HG03196 (cell line): ENCODE measurements around the gene JAGN1.
"Not testable (repeated sequence)": the region's sequence is repeated elsewhere in the genome, so short reads cannot be mapped to it uniquely, and the experiment has no call there.

Experiments used
- ATAC-seq: cut with Tn5 transposase; IDR thresholded peaks from one replicate; pipeline ENCODE4 v1.9.1; 2021; ENCODE audit not compliant: unreplicated experiment

The JAGN1 gene

GRCh38 chr3:9866639-9867038 lies 23.8 kb upstream of the JAGN1 start:
- ATAC-seq, result no peak

DNA sequence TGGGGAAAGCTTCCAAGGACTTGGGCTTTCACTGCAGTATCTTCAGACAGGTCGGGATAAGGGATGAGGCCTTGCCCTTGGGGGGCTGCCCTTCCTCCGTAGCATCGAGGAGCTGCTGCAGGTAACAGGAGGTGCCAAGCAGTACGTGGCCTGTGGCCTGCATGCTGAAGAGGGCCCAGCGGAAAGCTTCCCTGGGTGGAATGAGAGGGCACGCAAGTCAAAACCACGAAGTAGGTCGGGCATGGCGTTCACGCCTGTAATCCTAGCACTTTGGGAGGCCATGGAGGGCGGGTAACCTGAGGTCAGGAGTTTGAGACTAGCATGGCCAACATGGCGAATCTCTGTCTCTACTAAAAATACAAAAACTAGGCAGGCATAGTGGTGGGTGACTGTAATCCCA lies 23.3 kb upstream of the JAGN1 start:
- no peak for ATAC-seq

GRCh38 chr3:9869955-9870354 lies 20.5 kb upstream of the JAGN1 start:
- no peak for ATAC-seq

- ATAC-seq, result no peak
Measured at GRCh38 chr3:9870978-9871377, 19.4 kb upstream of the JAGN1 start.

- not testable (repeated sequence) for ATAC-seq
Measured at GRCh38 chr3:9872067-9872466, 18.3 kb upstream of the JAGN1 start.

DNA sequence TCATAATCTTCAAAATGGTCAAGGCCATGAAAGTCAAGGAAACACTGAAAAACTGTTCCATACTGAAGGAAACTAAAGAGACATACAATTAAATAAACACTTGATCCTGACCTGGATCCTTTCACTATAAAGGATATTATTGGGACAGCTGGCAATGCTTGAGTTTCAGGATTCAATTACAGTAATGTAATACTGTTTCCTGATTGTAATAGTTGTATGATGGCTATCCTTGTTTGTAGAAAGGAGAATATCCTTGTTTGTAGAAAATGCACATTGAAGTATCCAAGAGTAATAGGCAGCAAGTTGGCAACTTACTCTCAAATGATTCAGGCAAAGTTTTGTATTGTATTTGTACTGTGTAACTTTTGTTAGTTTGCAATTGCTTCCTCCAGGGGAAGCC lies 15.0 kb upstream of the JAGN1 start:
- ATAC-seq, result no peak

GRCh38 chr3:9876255-9876654 lies 14.2 kb upstream of the JAGN1 start:
- not testable (repeated sequence) for ATAC-seq

GRCh38 chr3:9876991-9877390 lies 13.4 kb upstream of the JAGN1 start:
- ATAC-seq, result no peak

GRCh38 chr3:9878700-9879099 lies 11.7 kb upstream of the JAGN1 start:
- ATAC-seq, result no peak

GRCh38 chr3:9879830-9880549 lies 10.4 kb upstream of the JAGN1 start, which contains the start of gene CIDEC:
TSS of gene CIDEC (minus strand) at chr3:9880253. CDS start at chr3:9878486, 1,767 bp downstream.
- no peak for ATAC-seq

- ATAC-seq, result no peak
Measured at GRCh38 chr3:9881441-9881840, 9.0 kb upstream of the JAGN1 start.

GRCh38 chr3:9883706-9884554 lies 6.5 kb upstream of the JAGN1 start:
- ATAC-seq, result no peak

DNA sequence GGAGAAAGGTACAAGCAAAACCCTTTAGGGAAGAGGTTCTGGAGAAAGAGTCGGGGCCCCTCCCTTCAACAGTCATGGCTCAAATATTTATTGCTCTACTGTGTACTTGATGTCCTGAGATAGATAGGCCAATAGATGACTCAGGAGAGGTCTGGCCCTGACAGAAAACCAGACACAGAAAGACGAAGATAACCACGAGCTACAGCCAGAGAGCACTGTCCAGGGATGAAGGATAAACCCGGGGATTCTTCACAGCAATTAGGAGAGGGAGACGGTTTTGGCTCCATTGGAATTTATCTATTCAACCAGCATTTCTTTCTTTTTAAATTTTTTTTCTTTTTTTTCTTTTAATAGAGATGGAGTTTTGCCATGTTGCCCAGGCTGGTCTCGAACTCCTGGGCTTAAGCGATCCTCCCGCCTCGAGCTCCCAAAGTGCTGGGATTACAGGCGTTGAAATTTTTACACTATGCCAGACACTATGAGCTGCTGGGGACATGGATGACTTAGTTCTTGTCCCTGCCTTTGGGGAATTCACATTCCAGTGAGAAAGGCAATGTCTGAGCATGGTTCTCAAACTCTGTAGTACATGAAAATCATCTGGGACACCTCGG lies 5.8 kb upstream of the JAGN1 start:
- no peak for ATAC-seq

GRCh38 chr3:9886328-9886727 lies 4.1 kb upstream of the JAGN1 start:
- no peak for ATAC-seq

GRCh38 chr3:9887480-9887879 lies 2.9 kb upstream of the JAGN1 start:
- no peak for ATAC-seq

GRCh38 chr3:9888540-9888939 lies 1.9 kb upstream of the JAGN1 start:
- no peak for ATAC-seq

DNA sequence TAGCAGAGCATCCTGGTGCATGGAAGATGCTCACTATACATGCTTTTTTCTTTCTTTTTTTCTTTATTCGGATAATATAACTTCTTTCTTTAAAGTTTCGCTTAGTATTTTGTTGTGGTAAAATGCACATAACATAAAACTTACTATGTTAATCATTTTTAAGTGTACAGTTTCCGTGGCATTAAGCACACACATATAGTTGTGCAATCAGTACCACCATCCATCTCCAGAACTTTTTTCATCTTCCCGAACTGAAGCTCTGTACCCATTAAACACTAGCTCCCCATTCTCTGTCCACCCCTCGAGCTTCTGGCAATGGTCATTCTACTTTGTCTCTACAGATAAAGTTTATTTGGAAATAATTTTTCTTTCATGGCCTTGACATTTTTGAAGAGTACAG lies 1.0 kb upstream of the JAGN1 start:
- no peak for ATAC-seq

DNA sequence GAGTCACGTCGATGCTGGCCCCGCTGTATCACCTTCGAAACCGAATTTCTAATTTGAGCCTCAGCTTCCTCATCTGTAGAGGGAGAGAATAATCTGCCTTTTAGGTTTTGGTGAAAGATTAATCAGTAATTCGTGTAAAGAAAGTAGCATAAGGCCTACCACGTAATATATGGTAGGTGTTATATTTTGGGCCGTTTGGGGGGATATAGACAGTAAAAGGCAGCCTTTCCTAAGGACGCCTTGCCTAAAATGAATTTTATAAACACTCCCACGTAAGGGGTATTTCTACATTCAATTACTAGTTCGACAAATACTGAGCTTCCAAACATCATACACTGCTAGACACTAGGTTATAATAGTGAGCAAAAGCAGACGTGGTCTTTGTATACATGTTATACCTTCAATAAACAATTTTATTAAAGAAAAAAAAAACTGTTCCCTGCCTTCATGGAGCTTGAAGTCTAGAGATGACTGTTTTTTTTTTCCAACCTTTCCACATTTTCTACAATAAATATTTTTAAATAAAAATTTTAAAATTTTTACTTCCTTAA lies 737 bp downstream of the JAGN1 start:
- ATAC-seq, result no peak

GRCh38 chr3:9893739-9894138 lies 3.3 kb downstream of the JAGN1 start:
- ATAC-seq, result no peak

DNA sequence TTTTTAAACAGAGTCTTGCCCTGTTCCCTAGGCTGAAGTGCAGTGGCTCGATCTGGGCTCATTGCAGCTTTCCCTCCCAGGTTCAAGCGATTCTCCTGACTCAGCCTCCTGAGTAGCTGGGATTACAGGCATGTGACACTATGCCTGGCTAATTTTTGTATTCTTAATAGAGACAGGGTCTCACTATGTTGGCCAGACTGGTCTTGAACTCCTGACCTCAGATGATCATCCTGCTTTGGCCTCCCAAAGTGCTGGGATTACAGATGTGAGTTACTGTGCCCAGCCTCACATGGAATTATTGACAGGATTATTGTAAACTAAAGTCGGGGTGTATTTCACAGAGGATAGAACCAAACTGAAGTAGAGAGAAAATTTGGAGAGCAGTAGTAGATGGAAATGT lies 5.3 kb downstream of the JAGN1 start:
- not testable (repeated sequence) for ATAC-seq

DNA sequence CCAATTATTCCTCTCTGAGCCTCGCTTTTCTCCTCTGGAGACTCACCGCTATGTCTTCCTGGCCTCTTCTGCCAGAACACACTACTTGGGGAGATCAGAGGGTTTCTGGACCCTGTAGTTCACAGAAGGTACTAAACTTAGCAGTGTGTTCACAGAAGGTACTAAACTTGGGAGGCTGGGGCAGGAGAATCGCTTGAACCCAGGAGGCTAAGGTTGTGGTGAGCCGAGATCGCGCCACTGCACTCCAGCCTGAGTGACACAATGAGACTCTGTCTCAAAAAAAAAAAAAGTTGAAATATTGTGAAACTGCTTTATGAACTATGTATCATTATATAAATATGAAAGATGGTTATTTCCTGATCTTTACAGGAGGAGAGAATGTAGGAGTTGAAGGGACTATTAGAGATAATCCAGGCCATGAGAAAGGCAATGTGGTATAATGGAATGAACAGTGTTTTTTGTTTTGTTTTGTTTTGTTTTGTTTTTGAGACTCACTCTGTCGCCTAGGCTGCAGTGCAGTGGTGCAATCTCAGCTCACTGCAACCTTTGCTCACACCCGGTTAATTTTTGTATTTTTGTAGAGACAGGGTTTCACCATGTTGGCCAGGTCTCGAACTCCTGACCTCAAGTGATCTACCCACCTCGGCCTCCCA lies 6.5 kb downstream of the JAGN1 start:
- not testable (repeated sequence) for ATAC-seq
